GM12874 (cell line): Measurements from ENCODE around the gene AP1M1.
A peak's percentile ranks its signal among the peaks of the same experiment; 100 is the strongest.

Source experiments
- CTCF ChIP-seq: IDR thresholded peaks from 2 replicates; pipeline ENCODE4 v1.5.1; 2011; ENCODE audit warnings: low read depth, mild to moderate bottlenecking, control low read depth, low read length, moderate library complexity; ENCODE audit not compliant: insufficient read depth

Gene AP1M1

DNA sequence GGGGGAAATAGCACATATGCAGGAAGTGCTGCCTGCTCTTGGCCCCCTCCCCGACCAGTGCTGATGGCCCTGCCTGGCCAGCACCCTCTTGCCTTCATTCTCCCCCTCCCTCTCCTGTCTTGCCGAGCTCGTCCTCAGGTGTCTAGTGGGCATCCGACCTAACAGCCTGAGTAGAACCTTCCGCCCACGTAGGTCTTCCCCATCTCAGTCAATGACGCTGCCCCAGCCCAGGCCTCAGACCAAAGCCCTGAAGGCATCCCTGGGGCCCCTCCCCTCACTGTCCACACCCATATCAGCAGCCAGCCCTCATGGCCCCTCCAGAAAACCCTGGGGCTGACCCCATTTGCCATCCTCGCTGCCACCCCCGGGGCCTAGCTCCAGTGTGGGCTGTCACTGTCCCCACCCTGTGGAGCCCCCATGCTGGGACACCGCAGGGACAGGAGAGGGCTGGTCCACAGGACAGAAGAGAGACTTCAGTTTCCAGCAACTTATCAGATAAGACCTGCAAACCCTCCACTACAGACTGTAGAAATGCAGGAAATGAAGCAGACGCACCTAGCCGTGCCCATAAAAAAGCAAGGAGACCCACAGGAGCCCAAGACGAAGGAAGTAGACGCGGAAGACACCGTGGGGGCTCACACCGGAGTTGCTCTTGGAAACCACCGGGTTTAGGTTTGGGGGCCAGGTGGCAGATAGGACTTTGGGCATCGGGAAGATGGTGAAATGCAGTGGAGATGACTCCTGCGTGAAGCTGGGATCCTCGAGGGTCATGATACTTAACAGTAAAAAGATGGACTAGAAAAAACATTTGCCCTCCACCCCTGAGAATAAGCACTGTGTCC, 38.3 kb downstream of the AP1M1 start:
- no peak for TF ChIP-seq CTCF

GRCh38 chr19:16244091-16244490, 46.4 kb downstream of the AP1M1 start:
- TF ChIP-seq CTCF = no peak

- TF ChIP-seq CTCF = peak; percentile 96
These were observed 49.9 kb downstream of the AP1M1 start for GRCh38 chr19:16247353-16248182.

DNA sequence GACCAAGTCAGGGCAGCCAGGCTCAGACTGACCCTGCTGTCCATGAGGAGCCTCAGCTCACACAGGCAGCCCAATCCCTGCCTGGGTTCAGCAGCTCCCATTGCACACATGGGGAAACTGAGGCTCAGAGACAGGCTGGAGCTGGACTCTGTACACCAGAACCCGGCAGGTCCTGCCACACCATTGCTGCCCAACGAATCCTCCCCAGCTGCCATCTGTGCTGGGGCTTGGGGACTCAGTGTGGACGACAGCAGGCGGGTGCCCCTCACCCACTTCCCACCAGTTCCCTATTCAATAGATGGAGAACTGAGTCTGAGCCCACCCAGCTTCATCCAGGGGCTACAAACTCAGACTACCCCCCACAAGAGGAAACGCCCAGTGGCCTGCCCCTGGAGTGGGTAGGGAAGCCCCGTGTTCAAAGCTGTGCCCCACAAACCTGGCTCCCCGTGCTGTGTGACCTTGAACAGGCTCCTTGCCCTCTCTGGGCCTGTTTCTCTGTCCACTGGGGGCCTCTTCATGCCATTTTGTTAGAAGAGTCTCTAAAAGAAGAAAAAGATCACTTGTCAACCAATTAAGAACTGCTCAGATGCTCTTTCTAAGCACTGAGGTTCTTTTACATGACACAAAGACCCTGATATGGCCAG, 50.8 kb downstream of the AP1M1 start:
- no peak for TF ChIP-seq CTCF

DNA sequence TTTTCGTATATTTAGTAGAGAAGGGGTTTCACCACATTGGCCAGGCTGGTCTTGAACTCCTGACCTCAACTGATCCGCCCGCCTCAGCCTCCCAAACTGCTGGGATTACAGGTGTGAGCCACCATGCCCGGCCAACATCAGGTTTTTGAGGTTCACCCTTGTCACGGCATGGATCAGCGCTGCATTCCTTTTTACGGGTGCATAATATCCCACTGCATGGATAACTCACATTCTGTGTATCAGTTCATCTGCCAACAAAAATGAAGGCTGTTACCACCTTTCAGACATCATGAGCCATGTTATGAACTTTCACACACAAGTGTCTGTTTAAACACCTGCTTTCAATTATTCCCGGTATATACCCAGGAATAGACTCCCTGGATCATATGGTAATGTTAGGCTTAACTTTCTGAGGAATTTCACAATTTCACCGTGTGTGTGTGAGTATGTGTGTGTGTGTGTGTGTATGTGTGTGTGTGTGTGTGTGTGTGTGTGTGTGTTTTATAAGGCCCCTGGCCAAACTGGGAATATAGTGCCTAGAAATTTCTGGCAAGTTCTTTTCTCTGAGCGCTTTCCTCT, 52.2 kb downstream of the AP1M1 start:
- TF ChIP-seq CTCF = no peak

- no peak for TF ChIP-seq CTCF
These were observed 54.9 kb downstream of the AP1M1 start for GRCh38 chr19:16252459-16253205.
